OCI-LY7 (cell line): ENCODE measurements around the gene ADD3. TPM values are rescaled to one million over a fixed set of nuclear protein-coding genes. Genes with fewer than 3 reads are reported as not detected.

Experiments
- BruUV-seq: library from RNA; stranded (reverse); fragments of 400-500 nt; replicated peaks from 2 replicates; lab custom pipeline; 2021; lab: Mats Ljungman, UMichigan
- CTCF ChIA-PET: fragments of 300-600 bp; sonication (Branson Sonifier 250); formaldehyde crosslinking; loops from one replicate; lab custom pipeline; 2022; ENCODE audit warnings: antibody characterized with exemption; ENCODE audit not compliant: unreplicated experiment; lab: Charles Lee
- POLR2A ChIA-PET: fragments of 300-600 bp; sonication (Branson Sonifier 250); formaldehyde crosslinking; loops from one replicate; lab custom pipeline; 2022; ENCODE audit warnings: antibody characterized with exemption; lab: Charles Lee
- DNase-seq: peaks from one replicate; pipeline ENCODE4 v3.0.0-alpha.2; 2015; ENCODE audit warnings: low spot score
- H2AFZ ChIP-seq: fragments of 200-600 bp; sonication (generic), shearing (Covaris generic); 2 replicates; pipeline ENCODE4 v1.6.1; 2014; ENCODE audit warnings: mild to moderate bottlenecking, antibody characterized with exemption, low read length, moderate library complexity
- H3K27ac ChIP-seq: fragments of 200-600 bp; sonication (generic); 2 replicates; pipeline ENCODE4 v1.5.1; 2014; ENCODE audit warnings: mixed run types, low read depth, mild to moderate bottlenecking, moderate library complexity, low read length, inconsistent platforms; ENCODE audit not compliant: poor library complexity, severe bottlenecking
- H3K36me3 ChIP-seq: fragments of 200-600 bp; sonication (generic); 2 replicates; pipeline ENCODE4 v1.6.1; 2014; ENCODE audit warnings: mild to moderate bottlenecking, antibody characterized with exemption, low read length, moderate library complexity, mixed read lengths; ENCODE audit not compliant: insufficient read depth
- H3K4me1 ChIP-seq: fragments of 200-600 bp; sonication (generic); 2 replicates; pipeline ENCODE4 v1.5.1; 2014; ENCODE audit warnings: mild to moderate bottlenecking, low read length; ENCODE audit not compliant: insufficient read depth, poor library complexity, severe bottlenecking
- H3K4me2 ChIP-seq: fragments of 200-600 bp; sonication (generic); 2 replicates; pipeline ENCODE4 v1.6.1; 2014; ENCODE audit warnings: mild to moderate bottlenecking, low read length
- H3K4me3 ChIP-seq: fragments of 200-600 bp; sonication (generic); 2 replicates; pipeline ENCODE4 v1.5.1; 2014; ENCODE audit warnings: mild to moderate bottlenecking, low read depth, low read length; ENCODE audit not compliant: poor library complexity, severe bottlenecking
- H3K79me2 ChIP-seq: fragments of 200-600 bp; sonication (generic); 2 replicates; pipeline ENCODE4 v1.6.1; 2016; ENCODE audit warnings: low read depth, mild to moderate bottlenecking, low read length, moderate library complexity, mixed read lengths; ENCODE audit not compliant: insufficient read depth
- H3K9me2 ChIP-seq: fragments of 200-600 bp; sonication (generic); 2 replicates; pipeline ENCODE4 v1.6.1; 2016; ENCODE audit warnings: mild to moderate bottlenecking, low read length, mixed read lengths; ENCODE audit not compliant: insufficient read depth
- H3K9me3 ChIP-seq: fragments of 200-600 bp; sonication (generic); 2 replicates; pipeline ENCODE4 v1.6.1; 2014; ENCODE audit warnings: mild to moderate bottlenecking, mixed run types, low read length, mixed read lengths
- H4K20me1 ChIP-seq: fragments of 200-600 bp; sonication (generic); 2 replicates; pipeline ENCODE4 v1.6.1; 2014; ENCODE audit warnings: mild to moderate bottlenecking, antibody characterized with exemption, low read length, moderate library complexity, mixed read lengths; ENCODE audit not compliant: insufficient read depth
- CTCF ChIP-seq: fragments of 200-600 bp; sonication (generic); conservative IDR thresholded peaks from 2 replicates; pipeline ENCODE4 v1.5.1; 2014; ENCODE audit warnings: mild to moderate bottlenecking, antibody characterized with exemption, low read length, moderate library complexity, mixed read lengths
- EZH2phosphoT487 ChIP-seq: fragments of 200-600 bp; sonication (generic); IDR thresholded peaks from 2 replicates; pipeline ENCODE4 v1.6.1; 2018; ENCODE audit warnings: low read depth, borderline replicate concordance, mild to moderate bottlenecking, mixed run types, antibody characterized with exemption, low read length, moderate library complexity, mixed read lengths
- intact Hi-C: fragments of 100-400 bp; cut with micrococcal nuclease; formaldehyde crosslinking; loops from one replicate; pipeline ENCODE4 v1.10.0; 2022; ENCODE audit not compliant: unreplicated experiment
- total RNA-seq, 2 experiments: library from RNA; depleted of rRNA in 1 of 2; stranded (reverse); fragments of >200 nt in 1 of 2; shearing (Covaris generic) in 1 of 2; gene quantifications; 2 replicates each; pipeline ENCODE4 v1.2.3, GENCODE V29; 2014 to 2022

ADD3 gene
- total RNA-seq, 2 experiments from 2014 or later: 75.8 to 89.7 TPM

GRCh38 chr10:109961174-109962001 is 46.4 kb upstream of the ADD3 start:
- CTCF ChIA-PET: no interaction called here
- H3K4me1 ChIP-seq: peaks cover 9% of the 10 kb centered on the region

GRCh38 chr10:109962247-109962646 is 45.5 kb upstream of the ADD3 start:
- intact Hi-C loops: no loop called here
- Histone ChIP-seq H3K4me2 (no peak overlapping the region), H4K20me1 (no peaks in the 10 kb centered on the region), H3K4me1 (peaks cover 4% of the 10 kb centered on the region), H3K9me3 (no peaks in the 10 kb centered on the region), H2AFZ (no peak overlapping the region), H3K4me3 (no peak overlapping the region), H3K36me3 (no peaks in the 10 kb centered on the region), H3K27ac (no peak overlapping the region), H3K79me2 (no peaks in the 10 kb centered on the region), H3K9me2 (no peaks in the 10 kb centered on the region)
- BruUV-seq: no TSS peak
- DNase-seq: no peak
- TF ChIP-seq EZH2phosphoT487 (no peak), CTCF (no peak)
- ChIA-PET POLR2A (no interaction called here), CTCF (no interaction called here)

More at GRCh38 chr10:109961174-109962001, 46.4 kb upstream of the ADD3 start:
- no peaks in the 10 kb centered on the region for H3K9me3 ChIP-seq
- H3K36me3 ChIP-seq: no peaks in the 10 kb centered on the region
- no peak overlapping the region for H3K4me2 ChIP-seq
- no peak overlapping the region for H2AFZ ChIP-seq
- intact Hi-C loops: no loop called here
- H4K20me1 ChIP-seq: no peaks in the 10 kb centered on the region
- DNase-seq: no peak
- no peak for TF ChIP-seq EZH2phosphoT487
- TF ChIP-seq CTCF: no peak
- H3K79me2 ChIP-seq: no peaks in the 10 kb centered on the region
- H3K4me3 ChIP-seq: no peak overlapping the region
- no TSS peak for BruUV-seq
- H3K9me2 ChIP-seq: no peaks in the 10 kb centered on the region
- H3K27ac ChIP-seq: no peak overlapping the region
- POLR2A ChIA-PET: interaction anchor here (0.7 kb wide), 1 partner anchor 249 kb away, joined by 3 read pairs; no protein-coding TSS in a partner anchor

- DNase-seq: no peak
- TF ChIP-seq EZH2phosphoT487 (no peak), CTCF (no peak)
- no peaks in the 10 kb centered on the region for H3K79me2 ChIP-seq
- POLR2A ChIA-PET: no interaction called here
- no peak overlapping the region for H3K27ac ChIP-seq
- CTCF ChIA-PET: no interaction called here
- H2AFZ ChIP-seq: no peak overlapping the region
- H3K4me1 ChIP-seq: no peaks in the 10 kb centered on the region
- intact Hi-C loops: no loop called here
- no peak overlapping the region for H3K4me3 ChIP-seq
- H3K4me2 ChIP-seq: no peak overlapping the region
- H4K20me1 ChIP-seq: no peaks in the 10 kb centered on the region
- H3K36me3 ChIP-seq: no peaks in the 10 kb centered on the region
- no TSS peak for BruUV-seq
- no peaks in the 10 kb centered on the region for H3K9me2 ChIP-seq
- no peaks in the 10 kb centered on the region for H3K9me3 ChIP-seq
Observed at GRCh38 chr10:109963439-109963838, 44.3 kb upstream of the ADD3 start.
